Neural crest cell (in vitro differentiated cells): ENCODE data around the gene XRCC3. TPM values are rescaled to one million over a fixed set of nuclear protein-coding genes. Genes with fewer than 3 reads are reported as not detected.

Experiments used
- DNase-seq: peaks from one replicate; pipeline ENCODE4 v3.0.0; 2021; ENCODE audit warnings: low read depth, mixed read lengths, low spot score
- H3K27ac Mint-ChIP-seq: one replicate; pipeline ENCODE4 v1.8.0; 2021; ENCODE audit warnings: mild to moderate bottlenecking, mixed read lengths; ENCODE audit not compliant: unreplicated experiment
- H3K27me3 Mint-ChIP-seq: 2 replicates; pipeline ENCODE4 v1.8.0; 2021; ENCODE audit warnings: low read depth, mild to moderate bottlenecking, mixed read lengths
- H3K36me3 Mint-ChIP-seq: 2 replicates; pipeline ENCODE4 v1.8.0; 2021; ENCODE audit warnings: low read depth, mild to moderate bottlenecking, mixed read lengths
- H3K4me1 Mint-ChIP-seq: 2 replicates; pipeline ENCODE4 v1.8.0; 2021; ENCODE audit warnings: mixed read lengths
- H3K4me3 Mint-ChIP-seq: one replicate; pipeline ENCODE4 v1.8.0; 2021; ENCODE audit warnings: mild to moderate bottlenecking, mixed read lengths
- H3K9me3 Mint-ChIP-seq: 2 replicates; pipeline ENCODE4 v1.8.0; 2021; ENCODE audit warnings: mixed read lengths
- CTCF ChIP-seq: fragments of 200-600 bp; sonication (generic); conservative IDR thresholded peaks from 2 replicates; pipeline ENCODE4 v1.5.0; 2021; ENCODE audit warnings: antibody characterized with exemption, mild to moderate bottlenecking
- long read RNA-seq: library from polyadenylated mRNA; unstranded; transcript quantifications from one replicate; pipeline ENCODE4 v2.0.0, GENCODE V29; 2020
- total RNA-seq: library from RNA; stranded (reverse); gene quantifications from 2 replicates; pipeline ENCODE4 v1.2.1, GENCODE V29; 2021

The XRCC3 gene
- 50.8 and 53.6 TPM in 2 replicates for total RNA-seq
- long read RNA-seq = 0 reads

- H3K27me3 Mint-ChIP-seq = peaks cover 11% of the 10 kb centered on the region
- no peaks in the 10 kb centered on the region for H3K9me3 Mint-ChIP-seq
- peak; percentile 99 for DNase-seq
- TF ChIP-seq CTCF = no peak
- peak within 1 kb of the TSS; percentile 19 for H3K27ac Mint-ChIP-seq
- peaks cover 10% of the 10 kb centered on the region for H3K36me3 Mint-ChIP-seq
- peaks cover 63% of the 10 kb centered on the region for H3K4me1 Mint-ChIP-seq
- H3K4me3 Mint-ChIP-seq = peak within 1 kb of the TSS; percentile 96
Measured at GRCh38 chr14:103715052-103716000, at the start of gene XRCC3, which contains the start of gene ZFYVE21. XRCC3 (minus strand) TSS chr14:103715451; CDS start chr14:103711087, 4,364 bp downstream. ZFYVE21 (plus strand) TSS chr14:103715810; CDS start chr14:103715842, 32 bp downstream.

GRCh38 chr14:103763730-103764488, 48.7 kb upstream of the XRCC3 start:
- Mint-ChIP-seq H3K27me3 (no peaks in the 10 kb centered on the region), H3K36me3 (no peaks in the 10 kb centered on the region), H3K4me1 (peaks cover 20% of the 10 kb centered on the region), H3K27ac (no peak overlapping the region), H3K4me3 (no peak overlapping the region), H3K9me3 (peaks cover 5% of the 10 kb centered on the region)
- TF ChIP-seq CTCF = no peak
- DNase-seq = no peak

GRCh38 chr14:103762541-103762940, 47.3 kb upstream of the XRCC3 start:
- H3K27ac Mint-ChIP-seq = peak overlapping the region; percentile 43
- H3K9me3 Mint-ChIP-seq = peaks cover 5% of the 10 kb centered on the region
- no peak for TF ChIP-seq CTCF
- DNase-seq = no peak
- H3K36me3 Mint-ChIP-seq = no peaks in the 10 kb centered on the region
- H3K4me3 Mint-ChIP-seq = no peak overlapping the region
- peaks cover 20% of the 10 kb centered on the region for H3K4me1 Mint-ChIP-seq
- H3K27me3 Mint-ChIP-seq = no peaks in the 10 kb centered on the region

- no peak for DNase-seq
- no peaks in the 10 kb centered on the region for H3K27me3 Mint-ChIP-seq
- no peak for TF ChIP-seq CTCF
- no peak overlapping the region for H3K4me3 Mint-ChIP-seq
- H3K9me3 Mint-ChIP-seq = peaks cover 5% of the 10 kb centered on the region
- H3K36me3 Mint-ChIP-seq = no peaks in the 10 kb centered on the region
- H3K4me1 Mint-ChIP-seq = peaks cover 20% of the 10 kb centered on the region
- no peak overlapping the region for H3K27ac Mint-ChIP-seq
Measured at GRCh38 chr14:103762036-103762435, 46.8 kb upstream of the XRCC3 start.

- TF ChIP-seq CTCF = no peak
- DNase-seq = no peak
Measured at GRCh38 chr14:103758059-103758776, 43.0 kb upstream of the XRCC3 start.

More at GRCh38 chr14:103758059-103758776, 43.0 kb upstream of the XRCC3 start:
- H3K4me3 Mint-ChIP-seq = no peak overlapping the region
- H3K27ac Mint-ChIP-seq = no peak overlapping the region
- H3K27me3 Mint-ChIP-seq = no peaks in the 10 kb centered on the region
- H3K36me3 Mint-ChIP-seq = no peaks in the 10 kb centered on the region
- no peaks in the 10 kb centered on the region for H3K9me3 Mint-ChIP-seq
- H3K4me1 Mint-ChIP-seq = peaks cover 20% of the 10 kb centered on the region
